ENCODE measurements around the gene WBP4. TPM values are rescaled to one million over a fixed set of nuclear protein-coding genes. Genes with fewer than 3 reads are reported as not detected.

The WBP4 gene
- total RNA-seq, 1 donor: 8.7 TPM

GRCh38 chr13:41017159-41017558, 44.1 kb upstream of the WBP4 start:
- no peak overlapping the region for H3K27ac ChIP-seq (ENCODE audit: low read depth, low read length)
- H4K20me1 ChIP-seq (ENCODE audit: insufficient read depth, low read length): peaks cover 18% of the 10 kb centered on the region

GRCh38 chr13:41017817-41018601, 43.3 kb upstream of the WBP4 start:
- Histone ChIP-seq H3K27me3 (ENCODE audit: insufficient read depth, low read length) (no peaks in the 10 kb centered on the region), H3K4me2 (ENCODE audit: insufficient read depth, low read length) (peak overlapping the region; percentile 70), H2AFZ (ENCODE audit: low read length) (no peak overlapping the region), H3K79me2 (ENCODE audit: insufficient read depth, low read length) (peaks cover 88% of the 10 kb centered on the region), H3K36me3 (ENCODE audit: insufficient read depth, low read length) (peaks cover 2% of the 10 kb centered on the region), H3K4me3 (ENCODE audit: insufficient read depth, low read length) (no peak overlapping the region), H3K27ac (ENCODE audit: low read depth, low read length) (no peak overlapping the region), H3K9me3 (ENCODE audit: low read depth, low read length) (no peaks in the 10 kb centered on the region), H4K20me1 (ENCODE audit: insufficient read depth, low read length) (peaks cover 16% of the 10 kb centered on the region), H3K4me1 (ENCODE audit: insufficient read depth, low read length) (peaks cover 11% of the 10 kb centered on the region)
- TF ChIP-seq CTCF (IDR thresholded peaks at IDR 0.05; ENCODE audit: extremely low read depth, low read depth, low read length): no peak
- DNase-seq (ENCODE audit: insufficient read length, low spot score, missing footprints): no peak

More at GRCh38 chr13:41017159-41017558, 44.1 kb upstream of the WBP4 start:
- Histone ChIP-seq H3K36me3 (ENCODE audit: insufficient read depth, low read length) (peaks cover 2% of the 10 kb centered on the region), H2AFZ (ENCODE audit: low read length) (no peak overlapping the region), H3K4me1 (ENCODE audit: insufficient read depth, low read length) (peaks cover 11% of the 10 kb centered on the region), H3K4me3 (ENCODE audit: insufficient read depth, low read length) (no peak overlapping the region), H3K9me3 (ENCODE audit: low read depth, low read length) (no peaks in the 10 kb centered on the region), H3K4me2 (ENCODE audit: insufficient read depth, low read length) (no peak overlapping the region), H3K79me2 (ENCODE audit: insufficient read depth, low read length) (peaks cover 82% of the 10 kb centered on the region), H3K27me3 (ENCODE audit: insufficient read depth, low read length) (no peaks in the 10 kb centered on the region)
- no peak for TF ChIP-seq CTCF (IDR thresholded peaks at IDR 0.05; ENCODE audit: extremely low read depth, low read depth, low read length)
- no peak for DNase-seq (ENCODE audit: insufficient read length, low spot score, missing footprints)

GRCh38 chr13:41018602-41018948, 42.7 kb upstream of the WBP4 start:
- Histone ChIP-seq H3K4me3 (ENCODE audit: insufficient read depth, low read length) (peak overlapping the region; percentile 55), H3K27me3 (ENCODE audit: insufficient read depth, low read length) (no peaks in the 10 kb centered on the region), H3K9me3 (ENCODE audit: low read depth, low read length) (no peaks in the 10 kb centered on the region), H3K36me3 (ENCODE audit: insufficient read depth, low read length) (no peaks in the 10 kb centered on the region), H3K27ac (ENCODE audit: low read depth, low read length) (peak overlapping the region; percentile 79), H3K4me2 (ENCODE audit: insufficient read depth, low read length) (peak overlapping the region; percentile 70), H2AFZ (ENCODE audit: low read length) (no peak overlapping the region), H3K4me1 (ENCODE audit: insufficient read depth, low read length) (peaks cover 11% of the 10 kb centered on the region), H3K79me2 (ENCODE audit: insufficient read depth, low read length) (peaks cover 89% of the 10 kb centered on the region), H4K20me1 (ENCODE audit: insufficient read depth, low read length) (peaks cover 11% of the 10 kb centered on the region)
- DNase-seq (ENCODE audit: insufficient read length, low spot score, missing footprints): no peak
- TF ChIP-seq CTCF (IDR thresholded peaks at IDR 0.05; ENCODE audit: extremely low read depth, low read depth, low read length): no peak

- peaks cover 11% of the 10 kb centered on the region for H4K20me1 ChIP-seq (ENCODE audit: insufficient read depth, low read length)
- peak within 1 kb of the TSS; percentile 55 for H3K4me3 ChIP-seq (ENCODE audit: insufficient read depth, low read length)
- H3K4me1 ChIP-seq (ENCODE audit: insufficient read depth, low read length): peaks cover 11% of the 10 kb centered on the region
- H3K9me3 ChIP-seq (ENCODE audit: low read depth, low read length): no peaks in the 10 kb centered on the region
- H3K36me3 ChIP-seq (ENCODE audit: insufficient read depth, low read length): no peaks in the 10 kb centered on the region
- peak; percentile 65 for DNase-seq (ENCODE audit: insufficient read length, low spot score, missing footprints)
- H3K79me2 ChIP-seq (ENCODE audit: insufficient read depth, low read length): peaks cover 89% of the 10 kb centered on the region
- H3K27me3 ChIP-seq (ENCODE audit: insufficient read depth, low read length): no peaks in the 10 kb centered on the region
- H3K27ac ChIP-seq (ENCODE audit: low read depth, low read length): peak within 1 kb of the TSS; percentile 79
- peak within 1 kb of the TSS; percentile 86 for H2AFZ ChIP-seq (ENCODE audit: low read length)
- TF ChIP-seq CTCF (IDR thresholded peaks at IDR 0.05; ENCODE audit: extremely low read depth, low read depth, low read length): no peak
- peak within 1 kb of the TSS; percentile 70 for H3K4me2 ChIP-seq (ENCODE audit: insufficient read depth, low read length)
Observed at GRCh38 chr13:41019011-41019487, 42.3 kb upstream of the WBP4 start, which contains the start of gene ELF1. Gene ELF1, minus strand, starts transcription at chr13:41019316. Its CDS starts 37,262 bp downstream, at chr13:40982054.
